ENCODE data around the gene EGR1.
A peak's percentile ranks its signal among the peaks of the same experiment; 100 is the strongest.

EGR1 gene

DNA sequence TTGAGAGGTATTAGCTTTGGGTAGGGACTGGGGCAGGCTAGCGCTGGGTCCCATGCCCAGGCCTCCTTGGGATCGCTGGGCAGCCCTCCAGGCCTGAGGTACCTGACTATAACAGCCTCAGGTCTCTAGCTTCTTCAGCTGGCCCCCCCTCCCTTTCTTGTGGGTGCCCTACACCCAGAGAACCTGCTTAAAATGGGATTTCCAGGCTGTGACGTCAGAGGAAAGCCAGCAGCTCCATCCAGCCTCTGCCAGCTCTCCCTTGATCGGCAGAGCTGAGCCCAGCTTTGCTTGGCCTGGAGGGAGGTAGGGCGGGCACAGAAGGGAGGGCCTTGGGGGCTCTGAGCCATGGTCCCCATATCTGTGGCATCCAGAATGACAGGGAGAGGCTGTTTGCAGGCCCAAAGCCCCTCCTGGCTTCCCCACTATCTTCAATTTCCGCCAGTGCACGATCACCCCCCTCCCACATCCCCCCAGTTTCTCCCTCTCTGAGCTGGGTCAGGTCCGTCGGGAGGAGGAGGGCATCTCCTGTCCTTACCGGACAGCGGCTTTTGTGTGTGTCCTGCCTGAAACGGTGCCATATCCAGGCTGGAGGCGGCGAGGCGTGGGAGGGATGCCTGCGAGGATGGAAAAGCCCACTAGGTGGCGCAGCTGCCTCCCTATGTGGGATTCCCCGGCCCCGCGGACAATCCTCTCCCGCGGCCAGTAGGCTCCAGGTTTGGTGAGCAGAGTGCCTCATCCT is 15.6 kb upstream of the EGR1 start:
- peak; percentile 80 to 96 (median 88) for DNase-seq
- intact Hi-C loops (cut with DNase I) = no loop called here

DNA sequence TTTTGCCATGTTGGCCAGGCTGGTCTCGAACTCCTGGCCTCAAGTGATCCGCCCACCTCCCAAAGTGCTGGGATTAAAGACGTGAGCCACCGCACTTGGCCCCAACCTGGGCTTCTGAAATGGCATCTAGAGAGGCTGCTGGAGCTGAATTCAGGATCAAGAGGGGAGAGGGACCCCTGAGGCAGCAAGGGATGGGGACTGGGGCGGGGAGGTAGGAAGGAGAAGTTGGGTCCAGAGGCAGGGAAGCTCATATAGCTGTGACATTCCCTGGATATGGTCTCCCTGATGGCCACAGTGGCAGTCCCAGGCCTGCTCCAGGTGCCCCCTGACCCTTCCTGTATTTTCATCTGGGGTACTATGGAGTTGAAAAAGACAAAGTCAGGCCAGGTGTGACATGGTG is 14.3 kb upstream of the EGR1 start:
- intact Hi-C loops (cut with DNase I) = no loop called here
- DNase-seq = no peak

DNA sequence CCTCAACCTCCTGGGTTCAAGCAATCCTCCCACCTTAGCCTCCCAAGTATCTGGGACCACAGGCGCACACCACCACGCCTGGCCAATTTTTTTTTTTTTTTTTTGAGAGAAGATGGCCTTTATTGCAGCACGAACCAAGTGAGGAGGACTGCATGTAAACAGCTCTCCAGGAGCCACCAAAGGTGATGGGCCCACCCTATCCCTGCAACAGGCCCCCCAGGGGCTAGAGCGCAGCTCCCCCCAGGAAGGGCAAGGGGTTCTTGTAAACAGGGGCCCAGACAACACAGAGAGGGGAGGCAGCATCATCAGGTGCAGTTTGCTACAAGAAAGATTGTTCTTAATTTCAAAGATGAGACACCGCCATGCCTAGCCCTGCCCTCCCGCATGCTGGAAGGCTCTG is 12.6 kb upstream of the EGR1 start:
- intact Hi-C loops (cut with DNase I) = no loop called here
- peak in 1 of 42 donors; percentile 3 for DNase-seq

GRCh38 chr5:138453590-138453989 is 11.7 kb upstream of the EGR1 start:
- intact Hi-C loops (cut with DNase I) = no loop called here
- no peak for DNase-seq

DNA sequence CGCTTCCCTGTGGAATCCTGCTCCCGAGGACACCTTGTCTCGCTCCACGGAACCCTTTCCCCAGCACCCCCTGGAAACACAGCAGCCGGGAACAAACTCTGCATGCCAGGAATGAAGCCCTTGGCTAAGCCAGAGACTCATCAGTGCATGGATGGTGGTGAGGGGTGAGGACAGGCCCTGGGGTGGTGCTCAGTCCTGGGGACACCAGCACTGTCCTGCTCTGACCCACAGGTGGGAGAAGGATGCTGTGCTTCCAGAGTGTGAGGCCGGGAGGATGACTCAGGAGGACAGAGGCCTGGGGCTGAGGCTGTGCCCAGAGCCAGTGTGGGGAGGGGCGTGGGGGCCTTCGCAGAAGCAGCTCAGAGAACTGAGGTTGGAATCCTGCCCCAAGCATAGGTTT is 11.2 kb upstream of the EGR1 start:
- intact Hi-C loops (cut with DNase I) = no loop called here
- no peak for DNase-seq

DNA sequence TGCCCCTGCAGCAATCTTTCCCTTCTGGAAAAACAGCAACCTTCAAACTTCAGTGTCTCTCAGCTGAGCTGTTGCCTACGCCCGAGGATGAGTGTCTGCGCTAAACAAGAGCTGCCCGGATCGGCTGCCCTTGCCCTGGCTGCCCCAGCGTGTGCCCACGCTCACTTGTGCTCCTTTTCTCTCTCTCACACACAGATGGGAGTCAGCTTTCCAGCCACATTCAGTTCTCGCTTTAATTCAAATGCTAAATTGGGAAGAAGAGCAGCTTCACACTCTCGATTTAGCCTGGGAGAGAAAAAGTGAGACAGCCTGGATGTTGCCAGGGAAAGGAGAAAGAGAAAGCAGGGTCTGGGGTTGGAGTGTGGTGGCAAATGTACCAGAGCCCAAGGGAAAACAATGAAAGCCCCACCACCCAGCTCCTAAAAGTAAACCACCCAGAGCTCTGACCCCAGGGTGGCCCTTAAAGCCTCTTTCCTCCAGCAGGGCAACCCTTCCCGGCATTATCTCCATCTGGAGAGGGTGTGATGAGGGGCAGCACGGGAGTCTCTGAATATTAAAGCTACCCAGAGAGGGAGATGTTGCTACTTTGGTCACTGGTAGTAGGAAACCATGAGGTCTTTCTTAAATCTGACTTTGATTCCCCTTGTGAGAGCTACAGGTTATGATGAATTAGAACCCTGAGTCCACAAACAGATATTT is 9.9 kb upstream of the EGR1 start:
- DNase-seq = peak in 6 of 42 donors; percentile 15 to 37 (median 32)
- intact Hi-C loops (cut with DNase I) = no loop called here

DNA sequence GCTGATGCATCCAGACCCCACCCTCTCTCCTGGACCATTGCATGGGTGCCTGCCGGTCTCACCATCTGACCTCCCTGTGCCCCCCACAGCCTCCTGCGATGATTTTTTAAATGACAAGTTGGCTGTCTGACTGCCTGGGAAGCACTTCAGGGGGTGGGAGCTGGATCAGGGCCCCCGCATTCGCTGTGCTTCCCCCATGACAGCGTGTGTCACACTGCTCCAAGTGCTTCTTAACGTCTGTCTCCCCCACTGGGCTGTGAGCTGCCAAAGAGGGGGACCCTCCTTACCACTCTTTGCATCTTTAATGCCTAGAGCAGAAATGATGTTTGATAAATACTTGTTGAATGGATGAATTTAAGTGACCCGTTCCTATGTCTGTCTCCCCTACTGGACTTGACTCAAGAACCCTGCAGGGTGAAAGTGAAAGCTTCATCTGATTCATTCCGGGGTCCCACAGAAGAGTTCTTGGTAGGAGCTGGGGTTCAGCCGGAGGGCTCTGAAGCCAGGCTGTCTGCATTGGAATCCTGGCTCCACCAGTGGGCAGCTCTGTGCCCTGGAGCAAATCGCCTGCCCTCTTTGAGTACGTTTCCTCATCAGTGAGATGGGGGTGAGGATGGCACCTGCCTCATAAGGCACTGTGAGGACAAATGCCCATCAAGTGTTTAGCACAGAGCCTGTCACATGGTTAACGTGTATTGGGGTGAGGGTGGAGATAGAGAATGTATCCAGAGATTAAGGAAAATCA is 7.6 kb upstream of the EGR1 start:
- DNase-seq = peak in 38 of 42 donors; percentile 26 to 88 (median 64)
- intact Hi-C loops (cut with DNase I) = no loop called here

DNA sequence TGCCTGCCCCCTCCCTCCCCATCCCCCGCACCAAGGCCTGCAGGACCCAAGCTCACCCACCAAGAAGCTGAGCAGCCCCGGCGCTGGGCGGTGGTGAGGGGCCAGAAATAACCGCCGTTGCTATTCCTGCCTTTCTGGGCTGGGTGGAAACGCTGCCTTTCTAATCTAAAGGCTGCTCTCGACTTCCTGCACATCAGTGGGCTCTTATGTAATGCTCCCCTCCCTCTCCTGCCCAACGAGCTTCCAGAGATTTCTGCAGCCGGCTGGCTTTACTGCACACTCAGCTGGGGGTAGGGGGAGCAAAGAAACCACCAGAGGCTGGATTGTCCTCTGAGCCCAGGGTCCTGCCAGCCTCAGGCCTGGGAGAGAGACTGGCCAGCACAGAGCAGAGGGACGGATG is 6.9 kb upstream of the EGR1 start:
- peak in 34 of 42 donors; percentile 26 to 84 (median 58) for DNase-seq
- intact Hi-C loops (cut with DNase I) = no loop called here

DNA sequence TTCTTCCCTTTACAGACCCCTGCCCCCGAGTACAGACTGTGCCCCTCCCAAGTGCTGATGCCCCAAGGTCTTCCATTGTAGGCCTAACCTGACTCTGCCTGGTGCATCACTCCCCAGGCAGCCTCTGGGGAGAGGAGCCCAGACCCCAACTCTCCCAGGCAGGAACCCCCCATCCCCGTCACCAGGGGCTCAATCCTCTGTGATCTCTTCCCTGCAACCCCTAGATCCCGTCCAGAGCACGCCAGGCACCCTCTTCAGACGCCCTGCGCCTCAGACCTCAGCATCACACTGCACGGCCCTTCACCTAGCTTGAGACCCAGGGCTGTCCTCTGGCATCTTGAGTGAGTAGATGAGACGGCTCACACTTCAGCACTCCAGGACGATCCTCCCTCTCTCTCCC is 6.4 kb upstream of the EGR1 start:
- no peak for DNase-seq
- intact Hi-C loops (cut with DNase I) = no loop called here

DNA sequence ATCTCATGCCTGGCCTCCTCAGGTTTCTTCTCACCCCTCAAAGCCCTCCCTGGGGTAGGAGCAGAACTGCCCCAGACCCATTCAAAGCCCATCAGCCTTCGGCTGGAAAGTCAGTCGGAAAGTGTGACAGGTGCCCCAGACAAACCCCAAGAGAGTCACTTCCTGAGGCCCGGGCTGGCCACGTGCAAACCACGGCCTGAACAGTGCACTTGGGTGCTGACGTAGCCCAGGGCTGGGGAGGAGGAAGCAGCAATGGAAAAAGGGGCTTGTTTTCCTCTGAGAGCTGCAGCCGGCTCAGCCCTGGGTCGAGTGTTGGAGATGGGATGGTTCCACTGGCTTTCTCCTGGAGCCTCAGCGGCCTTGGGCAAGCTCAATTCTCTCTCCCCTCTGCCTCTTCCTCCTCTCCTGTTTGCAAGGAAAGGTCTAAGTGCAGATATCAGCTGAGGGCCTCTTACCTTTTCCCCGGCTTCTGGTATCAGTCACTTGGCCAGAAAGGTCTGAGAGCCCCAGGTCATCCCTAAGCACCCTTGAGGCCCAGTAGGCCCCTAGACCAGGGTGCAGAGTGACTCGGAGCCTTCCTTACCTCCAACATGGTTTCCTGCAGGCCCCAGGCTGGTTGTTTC is 5.9 kb upstream of the EGR1 start:
- DNase-seq = peak in 25 of 42 donors; percentile 30 to 77 (median 49)
- intact Hi-C loops (cut with DNase I) = no loop called here

DNA sequence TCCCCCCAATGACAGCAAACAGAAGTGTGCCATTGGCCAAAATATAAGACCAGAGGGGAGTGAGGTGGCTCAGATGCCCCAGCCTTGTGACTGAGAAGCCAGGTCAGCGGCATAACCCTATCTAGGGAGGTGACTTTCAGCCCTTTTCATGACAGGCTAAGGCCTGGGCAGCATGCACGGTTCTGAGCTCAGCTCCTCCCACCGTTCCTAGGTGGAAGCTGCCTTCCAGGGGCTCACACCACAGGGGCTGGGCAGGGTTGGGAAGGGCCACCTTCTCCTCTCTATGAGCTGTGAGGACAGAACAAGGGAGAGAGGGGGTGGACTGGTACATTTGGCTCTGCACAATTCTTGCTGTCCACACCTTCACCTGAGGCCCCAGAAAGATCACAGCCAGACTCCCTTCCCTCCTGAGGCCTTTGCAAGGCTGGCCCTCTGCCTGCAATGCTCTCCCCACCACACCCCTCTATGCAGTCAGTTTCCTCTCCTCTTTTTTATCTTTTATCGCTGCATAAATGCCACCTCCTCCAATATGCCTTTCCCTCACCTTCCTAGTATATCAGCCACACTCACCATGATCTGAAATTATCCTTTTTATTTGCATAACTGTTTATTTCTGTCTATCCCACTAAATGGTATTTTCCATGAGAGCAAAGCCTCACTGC is 5.1 kb upstream of the EGR1 start:
- no peak for DNase-seq
- intact Hi-C loops (cut with DNase I) = loop anchor here (10.0 kb wide), 1 partner anchor 115 kb away; the partner anchor contains the start of gene HSPA9

- no peak for DNase-seq
- intact Hi-C loops (cut with DNase I) = loop anchor here (10.0 kb wide), 1 partner anchor 113 kb away; the partner anchor contains the start of gene HSPA9
Observed at GRCh38 chr5:138461343-138462125, 3.7 kb upstream of the EGR1 start.

- peak in 1 of 42 donors; percentile 55 for DNase-seq
- intact Hi-C loops (cut with DNase I) = loop anchor here (1.0 to 10.0 kb wide), 2 partner anchors 29 to 111 kb away; partner anchors contain the start of gene HSPA9
Observed at GRCh38 chr5:138463419-138464007, 1.8 kb upstream of the EGR1 start.

DNA sequence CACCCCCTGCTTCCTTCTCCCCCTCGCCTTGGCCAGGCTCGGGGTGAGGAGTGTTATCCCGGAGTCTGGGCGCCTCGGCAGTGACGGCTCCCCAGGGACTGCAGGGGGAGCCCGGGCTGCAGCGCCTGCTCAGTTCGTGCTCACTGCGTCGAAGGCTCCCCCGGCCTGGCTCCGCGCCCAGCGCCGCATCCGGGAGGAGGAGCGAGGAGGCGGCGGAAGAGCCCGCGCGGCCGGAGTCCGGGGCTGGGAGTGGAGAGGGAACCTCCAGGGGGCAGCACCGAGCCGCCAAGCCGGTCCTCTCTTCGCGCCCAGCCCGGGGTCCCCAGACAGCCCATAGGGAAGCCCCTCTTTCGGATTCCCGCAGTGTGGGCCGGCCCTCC is 1.3 kb upstream of the EGR1 start:
- intact Hi-C loops (cut with DNase I) = loop anchor here (1.0 to 10.0 kb wide), 2 partner anchors 28 to 111 kb away; partner anchors contain the start of gene HSPA9

DNA sequence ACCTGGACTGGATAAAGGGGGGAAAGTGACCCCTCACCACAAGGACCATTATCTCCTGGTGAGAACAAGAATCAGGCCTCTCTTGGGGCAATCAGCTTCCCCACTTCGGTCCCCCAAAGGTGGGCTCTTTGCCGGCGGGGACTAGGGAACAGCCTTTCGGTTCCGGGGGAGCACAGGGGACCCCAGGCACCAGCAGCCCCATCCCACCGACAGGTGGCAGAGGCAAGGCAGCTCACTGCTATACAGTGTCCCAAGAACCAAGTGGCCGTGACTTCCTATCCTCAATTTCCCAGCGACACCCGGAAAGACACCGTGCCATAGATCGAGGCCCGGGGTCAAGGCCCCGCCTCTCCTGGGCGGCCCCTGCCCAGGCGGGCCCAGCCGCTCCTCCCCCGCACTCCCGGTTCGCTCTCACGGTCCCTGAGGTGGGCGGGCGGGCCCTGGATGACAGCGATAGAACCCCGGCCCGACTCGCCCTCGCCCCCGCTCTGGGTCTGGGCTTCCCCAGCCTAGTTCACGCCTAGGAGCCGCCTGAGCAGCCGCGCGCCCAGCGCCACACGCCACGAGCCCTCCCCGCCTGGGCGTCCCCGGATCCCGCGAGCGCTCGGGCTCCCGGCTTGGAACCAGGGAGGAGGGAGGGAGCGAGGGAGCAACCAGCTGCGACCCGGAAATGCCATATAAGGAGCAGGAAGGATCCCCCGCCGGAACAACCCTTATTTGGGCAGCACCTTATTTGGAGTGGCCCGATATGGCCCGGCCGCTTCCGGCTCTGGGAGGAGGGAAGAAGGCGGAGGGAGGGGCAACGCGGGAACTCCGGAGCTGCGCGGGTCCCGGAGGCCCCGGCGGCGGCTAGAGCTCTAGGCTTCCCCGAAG is 655 bp upstream of the EGR1 start:
- DNase-seq = peak; percentile 93 to 100 (median 98)
- intact Hi-C loops (cut with DNase I) = loop anchor here (1.0 to 10.0 kb wide), 2 partner anchors 28 to 110 kb away; partner anchors contain the start of gene HSPA9

More for the DNA sequence above, 1.3 kb upstream of the EGR1 start:
- DNase-seq = peak; percentile 75 to 97 (median 94)

All from head of caudate nucleus (tissue), 42 donors.